HAP-1 (cell line): Measurements from ENCODE around the gene CERS6.

Source experiments
- DNase-seq, 2 experiments: peaks; one replicate each; pipeline ENCODE4 v3.0.0-alpha.2; 2016 to 2020; ENCODE audit warnings: low spot score in 2 of 2
- H3K27me3 ChIP-seq: fragments of 250-450 bp; sonication (Bioruptor Pico); 2 replicates; pipeline ENCODE4 v1.5.1; 2020; ENCODE audit warnings: low read depth, mild to moderate bottlenecking, moderate library complexity
- H3K36me3 ChIP-seq: fragments of 250-450 bp; sonication (Bioruptor Pico); replicated peaks from 2 replicates; pipeline ENCODE4 v1.5.1; 2020; ENCODE audit warnings: mild to moderate bottlenecking
- H3K4me1 ChIP-seq: fragments of 250-450 bp; sonication (Bioruptor Pico); 2 replicates; pipeline ENCODE4 v1.5.1; 2020; ENCODE audit warnings: mild to moderate bottlenecking
- H3K4me3 ChIP-seq: fragments of 250-450 bp; sonication (Bioruptor Pico); 2 replicates; pipeline ENCODE4 v1.5.1; 2020; ENCODE audit warnings: mild to moderate bottlenecking, moderate library complexity
- H3K9me3 ChIP-seq: fragments of 250-450 bp; sonication (Bioruptor Pico); 2 replicates; pipeline ENCODE4 v1.5.1; 2020; ENCODE audit warnings: mild to moderate bottlenecking, moderate library complexity
- in situ Hi-C: fragments of 300-500 bp; cut with MboI; formaldehyde crosslinking; loops from 3 replicates; pipeline ENCODE4 v1.14.3; 2020; ENCODE audit warnings: low sequenced_read_pairs, inconsistent platforms, mixed read lengths

CERS6 gene

DNA sequence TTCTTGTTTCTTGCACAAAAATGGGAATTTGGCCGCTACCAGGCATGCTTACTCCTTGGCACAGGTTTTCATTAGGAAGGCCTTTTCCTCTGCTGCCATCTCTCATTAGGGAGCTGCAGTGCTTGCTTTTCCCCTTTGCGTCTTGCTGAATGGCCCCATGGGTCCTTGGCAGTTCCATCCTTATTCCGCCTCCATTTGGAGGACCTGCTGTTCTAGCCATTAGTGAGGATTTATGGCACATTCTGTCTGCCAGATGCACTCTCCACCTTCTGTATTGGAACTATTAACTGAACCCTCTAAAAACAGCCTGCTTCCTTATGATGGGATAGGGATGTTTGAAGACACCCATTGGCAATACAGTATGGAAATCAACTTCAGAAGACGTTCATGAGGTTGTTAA lies 242.9 kb downstream of the CERS6 start:
- no peak overlapping the region for H3K4me3 ChIP-seq
- no peaks in the 10 kb centered on the region for H3K27me3 ChIP-seq
- DNase-seq: no peak
- H3K4me1 ChIP-seq: peaks cover 7% of the 10 kb centered on the region
- no peaks in the 10 kb centered on the region for H3K9me3 ChIP-seq
- in situ Hi-C loops: no loop called here
- H3K36me3 ChIP-seq: no peaks in the 10 kb centered on the region

DNA sequence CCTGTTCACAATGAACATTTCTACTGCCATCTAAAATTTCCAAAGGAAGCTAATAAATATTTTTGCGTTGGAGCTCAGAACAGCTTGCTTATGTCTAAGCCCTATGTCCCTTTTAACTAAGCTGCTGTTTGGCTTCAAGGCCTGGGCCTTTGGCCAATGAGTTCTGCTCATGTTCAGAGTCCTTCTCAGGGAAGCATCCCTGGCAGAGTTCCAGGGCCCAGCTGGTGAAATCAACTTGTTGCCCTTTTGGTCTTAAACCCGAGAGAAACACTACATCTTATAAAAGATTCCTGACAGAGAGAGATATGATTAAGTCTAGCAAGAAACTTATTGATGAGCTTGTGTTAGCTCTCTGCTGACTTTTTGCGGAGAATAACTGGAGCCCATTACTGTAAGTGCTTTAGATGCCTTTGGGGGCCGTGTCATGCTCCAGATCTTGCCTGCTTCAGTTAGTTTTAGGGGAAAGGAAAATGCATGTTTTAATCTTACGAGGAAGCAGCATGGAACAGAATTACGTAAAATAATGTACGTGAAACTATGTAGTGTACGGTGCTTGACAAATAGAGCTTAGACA lies 243.9 kb downstream of the CERS6 start:
- Histone ChIP-seq H3K9me3 (no peaks in the 10 kb centered on the region), H3K4me3 (no peak overlapping the region), H3K36me3 (no peaks in the 10 kb centered on the region), H3K4me1 (peaks cover 11% of the 10 kb centered on the region), H3K27me3 (no peaks in the 10 kb centered on the region)
- in situ Hi-C loops: loop anchor here (10.0 kb wide), 1 partner anchor 355 kb away; no protein-coding TSS in a partner anchor
- no peak for DNase-seq

DNA sequence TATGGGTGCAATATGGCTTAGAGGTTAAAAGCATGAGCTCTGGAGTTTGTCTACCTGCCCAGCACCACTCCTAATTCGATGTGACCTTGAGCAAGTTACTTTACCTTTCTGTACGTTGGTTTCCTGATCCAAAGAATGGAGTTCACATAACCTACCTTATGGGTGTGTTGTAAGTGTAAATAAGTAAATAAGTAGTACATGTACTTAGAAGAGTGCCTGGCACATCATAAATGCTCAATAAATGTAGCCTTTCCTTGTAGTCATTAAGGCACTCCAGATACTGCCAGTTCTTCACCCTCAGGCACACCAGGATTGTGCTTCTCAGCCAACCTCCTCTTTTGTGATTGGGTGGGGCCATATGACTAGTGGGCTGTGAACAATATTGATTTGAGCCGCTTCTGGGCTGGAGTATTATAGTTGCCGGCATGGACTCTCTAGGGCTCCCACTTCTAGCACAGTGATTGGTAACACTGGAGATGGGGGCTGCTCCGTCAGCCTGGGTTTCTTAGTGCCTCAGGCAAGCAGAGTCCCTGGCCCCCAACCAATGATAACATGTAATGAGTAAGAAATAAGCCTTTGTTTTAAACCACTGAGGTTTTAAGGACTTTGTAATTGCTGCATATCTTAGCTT lies 244.7 kb downstream of the CERS6 start:
- no peaks in the 10 kb centered on the region for H3K27me3 ChIP-seq
- in situ Hi-C loops: loop anchor here (10.0 kb wide), 1 partner anchor 356 kb away; no protein-coding TSS in a partner anchor
- no peaks in the 10 kb centered on the region for H3K36me3 ChIP-seq
- H3K4me1 ChIP-seq: peaks cover 11% of the 10 kb centered on the region
- H3K9me3 ChIP-seq: no peaks in the 10 kb centered on the region
- DNase-seq: no peak
- no peak overlapping the region for H3K4me3 ChIP-seq

DNA sequence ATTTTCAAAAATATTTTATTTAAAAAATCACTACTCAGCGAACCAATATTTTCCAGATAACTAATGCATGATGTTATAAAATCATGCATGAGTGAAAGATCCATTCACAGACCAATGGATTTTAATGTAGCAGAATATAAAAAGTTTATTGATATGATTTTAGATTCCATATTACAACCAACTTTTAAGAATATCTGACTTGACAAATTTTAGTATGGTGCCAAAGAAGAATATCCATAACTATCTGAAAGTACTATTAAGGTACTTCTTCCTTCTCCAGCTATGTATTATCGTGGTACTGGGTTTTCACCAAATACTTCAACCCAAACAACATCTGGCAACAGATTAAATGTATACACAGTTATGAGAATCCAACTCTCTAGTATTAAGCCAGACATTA lies 246.5 kb downstream of the CERS6 start:
- in situ Hi-C loops: loop anchor here (10.0 kb wide), 1 partner anchor 358 kb away; no protein-coding TSS in a partner anchor
- Histone ChIP-seq H3K27me3 (no peaks in the 10 kb centered on the region), H3K36me3 (no peaks in the 10 kb centered on the region), H3K4me1 (peaks cover 11% of the 10 kb centered on the region), H3K4me3 (no peak overlapping the region), H3K9me3 (no peaks in the 10 kb centered on the region)
- no peak for DNase-seq

DNA sequence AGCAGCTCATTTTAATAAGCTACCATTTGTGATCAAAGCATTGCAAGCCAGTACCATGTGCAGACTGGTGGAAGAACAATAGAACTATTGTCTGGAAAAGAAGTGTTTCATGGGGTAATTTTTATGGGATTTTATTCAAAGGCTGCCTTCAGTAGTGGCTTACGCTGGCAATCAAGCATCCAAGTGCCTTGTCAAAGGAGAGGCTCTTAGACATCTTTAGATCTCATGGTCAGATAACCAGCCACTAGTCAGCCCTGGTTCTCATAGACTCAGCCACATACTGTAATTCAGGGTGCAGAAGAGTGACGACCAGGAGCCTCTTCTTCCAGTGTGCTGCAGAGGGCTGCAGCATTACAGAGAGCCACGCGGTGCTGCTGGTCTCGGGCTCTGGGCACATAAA lies 247.9 kb downstream of the CERS6 start:
- no peaks in the 10 kb centered on the region for H3K9me3 ChIP-seq
- H3K4me1 ChIP-seq: peaks cover 11% of the 10 kb centered on the region
- peak; percentile 72 to 96 for DNase-seq
- H3K36me3 ChIP-seq: no peaks in the 10 kb centered on the region
- no peak overlapping the region for H3K4me3 ChIP-seq
- in situ Hi-C loops: loop anchor here (10.0 kb wide), 1 partner anchor 359 kb away; no protein-coding TSS in a partner anchor
- no peaks in the 10 kb centered on the region for H3K27me3 ChIP-seq

DNA sequence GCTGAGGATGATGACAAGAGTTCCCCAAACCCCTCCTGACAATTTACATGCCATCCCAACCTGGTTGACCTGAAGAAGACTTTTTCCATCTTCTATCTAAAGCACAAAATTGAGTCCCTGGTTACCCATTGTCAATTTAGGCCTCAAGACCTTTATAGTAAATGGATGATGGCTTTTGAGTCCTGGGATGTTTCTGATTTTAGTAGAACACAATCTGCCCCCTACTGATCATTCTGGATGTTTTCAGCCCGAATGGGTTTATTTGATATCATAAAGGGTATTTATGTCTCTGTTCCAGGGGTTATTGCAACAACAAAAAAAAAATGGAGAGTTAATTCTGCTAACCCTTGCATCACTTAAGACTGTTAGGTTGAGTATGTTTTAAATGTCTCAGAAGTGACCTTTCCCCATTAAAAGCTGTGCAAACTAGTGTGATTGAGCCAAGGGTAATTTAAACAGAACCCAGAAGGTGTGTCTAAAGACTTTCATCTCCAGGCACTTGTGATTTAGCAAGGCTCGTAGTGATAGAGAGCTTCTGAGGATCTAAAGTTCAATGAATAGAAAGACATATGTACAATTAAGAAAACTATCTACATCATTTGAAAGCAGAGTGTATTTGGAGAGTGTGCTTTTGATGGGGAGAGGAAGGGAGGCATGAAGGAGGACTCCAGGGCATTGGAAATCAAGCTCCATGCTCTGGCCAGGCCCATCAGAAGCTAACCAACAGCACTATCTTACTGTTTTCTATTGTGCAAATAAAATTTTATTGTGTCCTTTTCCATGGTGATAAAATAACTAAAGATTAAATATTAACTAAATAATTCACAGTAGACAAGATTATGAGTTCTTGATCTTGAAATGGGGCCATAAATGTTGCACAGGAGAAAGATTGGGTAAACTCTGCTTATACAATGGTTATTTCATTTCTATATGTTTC lies 249.7 kb downstream of the CERS6 start:
- Histone ChIP-seq H3K9me3 (no peaks in the 10 kb centered on the region), H3K36me3 (no peaks in the 10 kb centered on the region), H3K4me3 (no peak overlapping the region), H3K4me1 (peaks cover 19% of the 10 kb centered on the region), H3K27me3 (no peaks in the 10 kb centered on the region)
- in situ Hi-C loops: loop anchor here (10.0 kb wide), 1 partner anchor 361 kb away; no protein-coding TSS in a partner anchor
- DNase-seq: peak in 1 of 2 experiments; percentile 49

DNA sequence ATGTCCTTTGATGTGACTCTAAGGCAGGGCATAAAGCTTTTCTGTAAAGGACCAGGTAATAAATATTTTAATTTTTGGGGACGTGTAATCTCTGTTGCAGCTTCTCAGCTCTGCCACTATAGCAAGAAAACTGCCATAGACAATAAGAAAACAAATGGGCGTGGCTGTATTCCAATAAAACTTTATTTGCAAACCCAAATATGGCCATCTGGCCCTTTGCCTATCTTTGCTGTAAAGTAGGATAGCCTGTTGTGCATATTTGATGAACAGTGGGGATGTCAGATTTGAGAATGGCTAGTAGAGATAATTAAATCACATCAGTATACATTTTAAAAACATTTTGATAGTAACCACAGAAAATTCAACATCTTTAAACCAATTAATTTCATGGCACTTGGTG lies 250.7 kb downstream of the CERS6 start:
- H3K4me1 ChIP-seq: peaks cover 19% of the 10 kb centered on the region
- H3K36me3 ChIP-seq: no peaks in the 10 kb centered on the region
- H3K4me3 ChIP-seq: no peak overlapping the region
- no peak for DNase-seq
- in situ Hi-C loops: loop anchor here (10.0 kb wide), 1 partner anchor 362 kb away; no protein-coding TSS in a partner anchor
- H3K9me3 ChIP-seq: no peaks in the 10 kb centered on the region
- no peaks in the 10 kb centered on the region for H3K27me3 ChIP-seq

DNA sequence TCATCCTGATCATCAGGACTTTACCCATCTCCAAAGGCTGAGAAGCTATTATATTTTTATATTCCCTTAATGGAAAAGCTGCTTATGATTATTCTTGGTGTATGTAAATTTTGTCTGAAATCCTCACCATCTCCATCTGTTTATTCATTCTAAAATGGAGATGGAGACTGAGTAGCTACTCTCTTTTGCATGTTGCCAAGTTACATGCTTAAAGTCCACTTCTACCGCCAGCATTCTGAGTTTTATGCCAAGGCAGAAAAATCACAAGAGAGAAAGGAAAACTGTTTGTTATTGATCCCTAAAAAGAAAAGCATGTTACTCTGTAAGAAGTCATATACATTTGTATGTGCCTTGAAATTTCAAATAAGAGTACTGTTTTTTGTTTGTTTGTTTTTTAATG lies 252.0 kb downstream of the CERS6 start:
- no peaks in the 10 kb centered on the region for H3K36me3 ChIP-seq
- no peak for DNase-seq
- H3K4me1 ChIP-seq: peaks cover 19% of the 10 kb centered on the region
- H3K9me3 ChIP-seq: no peaks in the 10 kb centered on the region
- H3K27me3 ChIP-seq: no peaks in the 10 kb centered on the region
- in situ Hi-C loops: loop anchor here (10.0 kb wide), 1 partner anchor 363 kb away; no protein-coding TSS in a partner anchor
- no peak overlapping the region for H3K4me3 ChIP-seq

DNA sequence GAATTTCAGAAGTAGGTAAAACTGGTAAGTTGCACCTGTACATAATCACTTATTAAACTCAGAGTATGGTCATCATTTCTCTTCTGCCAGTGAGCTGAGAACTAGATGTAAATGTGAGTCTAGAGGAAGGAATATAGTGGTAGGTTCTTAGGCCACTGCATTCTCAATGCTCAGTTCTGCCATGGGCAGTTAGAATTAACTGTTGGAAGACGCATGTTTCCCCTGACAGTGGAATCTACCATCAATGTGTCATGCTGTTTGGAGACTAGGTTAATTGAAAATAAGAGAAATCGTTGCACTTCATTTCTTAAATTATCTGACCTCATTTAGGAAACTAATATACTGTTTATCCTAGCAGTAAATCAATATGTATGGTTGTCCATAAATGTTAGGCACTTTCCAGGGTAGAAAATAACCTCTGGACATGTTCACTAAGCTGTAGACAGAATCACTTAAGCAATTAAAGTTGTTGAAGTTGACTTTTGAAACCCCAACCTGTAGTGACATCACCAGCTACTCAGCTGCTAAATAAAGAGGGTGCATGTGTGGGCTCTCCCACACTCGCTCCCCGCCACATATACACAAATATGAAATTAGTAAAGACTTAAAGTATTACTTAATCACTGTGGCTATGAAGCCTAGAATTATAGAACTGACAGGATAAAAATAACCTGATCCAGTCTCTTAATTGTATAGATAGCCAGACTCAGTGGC lies 254.8 kb downstream of the CERS6 start:
- DNase-seq: no peak
- in situ Hi-C loops: no loop called here
- H3K4me1 ChIP-seq: peaks cover 8% of the 10 kb centered on the region
- H3K36me3 ChIP-seq: no peaks in the 10 kb centered on the region
- H3K27me3 ChIP-seq: no peaks in the 10 kb centered on the region
- H3K4me3 ChIP-seq: no peak overlapping the region
- H3K9me3 ChIP-seq: no peaks in the 10 kb centered on the region

DNA sequence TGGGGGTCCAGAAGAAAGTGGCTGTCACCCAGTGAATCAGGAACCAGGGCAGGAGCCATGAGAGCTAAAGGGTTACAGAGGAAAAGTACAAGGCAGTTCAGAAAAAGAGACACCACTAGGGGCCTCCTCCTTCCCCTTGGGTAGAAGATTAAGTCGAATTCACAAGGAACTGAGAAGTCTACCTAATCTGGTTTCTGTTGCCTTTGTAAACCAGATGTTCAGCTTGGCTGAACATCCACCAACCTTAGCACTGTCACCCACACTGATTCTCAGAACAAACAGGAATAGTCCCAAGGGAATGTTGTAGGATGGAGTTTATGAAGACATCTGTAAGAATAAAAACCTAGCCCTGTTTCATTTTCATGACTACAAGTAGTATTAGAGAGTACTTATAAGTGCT lies 256.0 kb downstream of the CERS6 start:
- DNase-seq: no peak
- Histone ChIP-seq H3K4me1 (peaks cover 8% of the 10 kb centered on the region), H3K27me3 (no peaks in the 10 kb centered on the region), H3K4me3 (no peak overlapping the region), H3K36me3 (no peaks in the 10 kb centered on the region), H3K9me3 (no peaks in the 10 kb centered on the region)
- in situ Hi-C loops: no loop called here

DNA sequence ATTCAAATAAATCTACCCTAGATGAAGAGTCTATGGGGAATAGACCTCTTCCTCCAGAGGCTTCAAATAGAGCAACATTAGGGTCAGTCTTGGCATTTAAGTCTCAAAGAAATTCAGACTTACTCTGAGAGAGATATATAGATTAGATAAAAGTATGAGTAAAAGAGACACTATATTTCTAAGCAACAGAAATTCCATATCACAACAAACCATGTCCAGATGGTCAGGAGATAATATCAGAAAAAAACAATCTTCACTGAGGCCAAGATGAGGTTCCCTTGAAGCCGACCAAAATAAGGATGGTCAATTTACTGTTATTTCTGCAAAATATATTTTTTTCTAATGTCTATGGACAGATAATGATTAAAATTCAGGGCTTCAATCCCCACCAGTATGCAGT lies 257.3 kb downstream of the CERS6 start:
- H3K4me3 ChIP-seq: no peak overlapping the region
- no peaks in the 10 kb centered on the region for H3K36me3 ChIP-seq
- no peaks in the 10 kb centered on the region for H3K27me3 ChIP-seq
- no peak for DNase-seq
- H3K9me3 ChIP-seq: no peaks in the 10 kb centered on the region
- peaks cover 8% of the 10 kb centered on the region for H3K4me1 ChIP-seq
- in situ Hi-C loops: no loop called here

DNA sequence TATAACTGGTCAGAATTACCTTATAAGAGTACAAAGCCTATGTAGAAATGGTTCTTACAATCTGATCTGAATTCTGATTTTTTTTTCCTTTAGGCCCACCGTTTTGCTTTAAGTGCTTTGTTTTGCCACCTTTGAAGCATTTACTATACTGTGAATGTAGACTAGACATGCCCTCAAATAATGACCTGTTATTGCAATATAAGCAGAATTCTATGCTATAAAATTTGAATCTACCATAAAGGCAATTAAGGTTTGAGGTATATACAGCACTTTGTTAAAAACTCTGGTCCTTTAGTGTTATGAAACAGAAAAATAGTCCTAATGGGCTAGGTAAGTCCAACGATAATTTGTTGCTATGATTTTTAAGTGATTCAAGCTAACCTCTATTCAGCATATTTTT lies 259.8 kb downstream of the CERS6 start:
- no peaks in the 10 kb centered on the region for H3K27me3 ChIP-seq
- no peak for DNase-seq
- in situ Hi-C loops: no loop called here
- H3K4me1 ChIP-seq: no peaks in the 10 kb centered on the region
- no peaks in the 10 kb centered on the region for H3K36me3 ChIP-seq
- H3K4me3 ChIP-seq: no peak overlapping the region
- H3K9me3 ChIP-seq: no peaks in the 10 kb centered on the region

DNA sequence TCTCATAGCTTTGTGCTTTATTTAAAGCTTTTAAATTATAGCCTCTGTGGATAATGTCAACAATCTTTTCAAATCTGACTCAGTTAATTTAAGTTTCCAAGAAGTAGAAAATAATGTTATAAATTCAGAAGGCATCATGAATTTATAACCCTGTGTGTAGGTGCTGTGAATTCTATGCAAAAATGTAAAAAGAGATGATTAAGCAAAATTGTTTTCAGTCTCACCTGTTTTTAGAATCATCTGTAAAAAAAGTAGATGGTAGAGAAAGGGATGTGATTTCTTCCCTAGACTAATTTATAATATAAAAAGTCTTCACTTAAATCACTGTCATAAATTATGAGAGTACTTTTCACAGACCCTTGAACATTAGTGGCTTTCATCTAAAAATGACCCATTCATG lies 260.8 kb downstream of the CERS6 start:
- no peak for DNase-seq
- no peaks in the 10 kb centered on the region for H3K9me3 ChIP-seq
- H3K4me3 ChIP-seq: no peak overlapping the region
- no peaks in the 10 kb centered on the region for H3K4me1 ChIP-seq
- H3K27me3 ChIP-seq: no peaks in the 10 kb centered on the region
- H3K36me3 ChIP-seq: no peaks in the 10 kb centered on the region
- in situ Hi-C loops: no loop called here
